Upper lobe of left lung (tissue), 4 donors: ENCODE data around the gene CPAMD8.

Experiments
- CTCF ChIP-seq, 6 experiments: fragments of 450-650 bp in 4 of 6; fragments of 200-600 bp in 2 of 6; sonication (generic) in 2 of 6; IDR thresholded peaks; one replicate each; pipeline ENCODE4 v1.5.1; 2016 to 2019; ENCODE audit warnings: antibody characterized with exemption in 6 of 6
- EP300 ChIP-seq, 4 donors: sonication (generic); formaldehyde crosslinking; IDR thresholded peaks; one replicate each; pipeline ENCODE4 v1.5.1; 2017; ENCODE audit warnings: antibody characterized with exemption in 4 of 4, control low read depth in 2 of 4
- POLR2A ChIP-seq, 4 donors: fragments of 450-650 bp; IDR thresholded peaks; one replicate each; pipeline ENCODE4 v1.5.1; 2016 to 2017; ENCODE audit warnings: antibody characterized with exemption in 4 of 4, mild to moderate bottlenecking in 2 of 4
- POLR2AphosphoS5 ChIP-seq, 2 donors: sonication (generic); formaldehyde crosslinking; IDR thresholded peaks; one replicate each; pipeline ENCODE4 v1.5.1; 2017; ENCODE audit warnings: antibody characterized with exemption in 2 of 2

- TF ChIP-seq CTCF (IDR thresholded peaks at IDR 0.05) (peak in 4 of 6 experiments; percentile 5 to 46 (median 32)), POLR2A (IDR thresholded peaks at IDR 0.05) (peak in 2 of 4 donors; percentile 14 to 22), EP300 (IDR thresholded peaks at IDR 0.05) (peak in 1 of 4 donors; percentile 1), POLR2AphosphoS5 (IDR thresholded peaks at IDR 0.05) (peak in 1 of 2 donors; percentile 65)
Measured at GRCh38 chr19:16889366-16889882, 137.2 kb downstream of the CPAMD8 start.
